NCI-H524 (cell line): ENCODE measurements around the gene NPHP4.

Source experiments
- DNase-seq, 2 experiments: peaks; one replicate each; lab custom pipeline; 2025; lab: John Stamatoyannopoulos, UW

Gene NPHP4

GRCh38 chr1:5891736-5892135, 100.5 kb downstream of the NPHP4 start:
- no peak for DNase-seq

- DNase-seq = no peak
Measured at GRCh38 chr1:5891137-5891536, 101.1 kb downstream of the NPHP4 start.

- DNase-seq = no peak
Measured at GRCh38 chr1:5890346-5891106, 101.7 kb downstream of the NPHP4 start.

- DNase-seq = no peak
Measured at GRCh38 chr1:5889901-5890300, 102.3 kb downstream of the NPHP4 start.

GRCh38 chr1:5889462-5889861, 102.8 kb downstream of the NPHP4 start:
- no peak for DNase-seq

GRCh38 chr1:5888606-5889211, 103.5 kb downstream of the NPHP4 start:
- DNase-seq = no peak

GRCh38 chr1:5887971-5888361, 104.3 kb downstream of the NPHP4 start:
- DNase-seq = no peak

- no peak for DNase-seq
Measured at GRCh38 chr1:5887349-5887970, 104.8 kb downstream of the NPHP4 start.

GRCh38 chr1:5886541-5887348, 105.5 kb downstream of the NPHP4 start:
- DNase-seq = no peak

- DNase-seq = no peak
Measured at GRCh38 chr1:5886140-5886483, 106.1 kb downstream of the NPHP4 start.

GRCh38 chr1:5885471-5886139, 106.6 kb downstream of the NPHP4 start:
- no peak for DNase-seq

GRCh38 chr1:5884110-5884509, 108.1 kb downstream of the NPHP4 start:
- DNase-seq = peak in 1 of 2 experiments; percentile 6

- no peak for DNase-seq
Measured at GRCh38 chr1:5883129-5884048, 108.8 kb downstream of the NPHP4 start.

GRCh38 chr1:5882367-5883128, 109.7 kb downstream of the NPHP4 start:
- no peak for DNase-seq

GRCh38 chr1:5881526-5882222, 110.6 kb downstream of the NPHP4 start:
- no peak for DNase-seq

- no peak for DNase-seq
Measured at GRCh38 chr1:5880630-5881405, 111.4 kb downstream of the NPHP4 start.

GRCh38 chr1:5879421-5879820, 112.8 kb downstream of the NPHP4 start:
- no peak for DNase-seq

GRCh38 chr1:5878971-5879370, 113.3 kb downstream of the NPHP4 start:
- DNase-seq = no peak
